GM19372 (cell line): ENCODE results near the gene COL10A1.

Experiments used
- ATAC-seq: cut with Tn5 transposase; IDR thresholded peaks from one replicate; pipeline ENCODE4 v1.9.1; 2021; ENCODE audit warnings: mild to moderate bottlenecking, low read depth, moderate library complexity; ENCODE audit not compliant: unreplicated experiment

The COL10A1 gene

GRCh38 chr6:116126032-116126431, at the start of gene COL10A1:
Gene COL10A1, minus strand, starts transcription at chr6:116126132. Its CDS starts 640 bp downstream, at chr6:116125492.
- no peak for ATAC-seq

- ATAC-seq, result no peak
Measured at GRCh38 chr6:116175344-116175743, 49.4 kb upstream of the COL10A1 start.

GRCh38 chr6:116173928-116174327, 48.0 kb upstream of the COL10A1 start:
- ATAC-seq, result no peak

GRCh38 chr6:116170358-116171057, 44.6 kb upstream of the COL10A1 start:
- ATAC-seq, result no peak

- no peak for ATAC-seq
Measured at GRCh38 chr6:116169880-116170279, 43.9 kb upstream of the COL10A1 start.

- ATAC-seq, result no peak
Measured at GRCh38 chr6:116168148-116168547, 42.2 kb upstream of the COL10A1 start.

- ATAC-seq, result no peak
Measured at GRCh38 chr6:116166369-116166768, 40.4 kb upstream of the COL10A1 start.

- ATAC-seq, result no peak
Measured at GRCh38 chr6:116165596-116165995, 39.7 kb upstream of the COL10A1 start.

- ATAC-seq, result no peak
Measured at GRCh38 chr6:116159782-116160524, 34.0 kb upstream of the COL10A1 start.

- no peak for ATAC-seq
Measured at GRCh38 chr6:116158641-116159040, 32.7 kb upstream of the COL10A1 start.

- ATAC-seq, result no peak
Measured at GRCh38 chr6:116157391-116157790, 31.5 kb upstream of the COL10A1 start.

GRCh38 chr6:116156405-116157326, 30.7 kb upstream of the COL10A1 start:
- no peak for ATAC-seq

GRCh38 chr6:116154887-116155286, 29.0 kb upstream of the COL10A1 start:
- ATAC-seq, result no peak

GRCh38 chr6:116152620-116153019, 26.7 kb upstream of the COL10A1 start:
- no peak for ATAC-seq

- no peak for ATAC-seq
Measured at GRCh38 chr6:116145803-116146675, 20.1 kb upstream of the COL10A1 start.

- no peak for ATAC-seq
Measured at GRCh38 chr6:116144605-116145004, 18.7 kb upstream of the COL10A1 start.

- ATAC-seq, result no peak
Measured at GRCh38 chr6:116139917-116140316, 14.0 kb upstream of the COL10A1 start.

GRCh38 chr6:116136933-116137340, 11.0 kb upstream of the COL10A1 start:
- ATAC-seq, result no peak

- no peak for ATAC-seq
Measured at GRCh38 chr6:116136373-116136772, 10.4 kb upstream of the COL10A1 start.

GRCh38 chr6:116133453-116133852, 7.5 kb upstream of the COL10A1 start:
- no peak for ATAC-seq
